GM23338 (cell line): ENCODE measurements around the gene PPCDC. TPM values are rescaled to one million over a fixed set of nuclear protein-coding genes. Genes with fewer than 3 reads are reported as not detected.

Source experiments
- ATAC-seq: fragments of 200-7000 bp; cut with Tn5 transposase; 3 replicates; pipeline ENCODE4 v1.9.1; 2020
- DNase-seq: peaks from one replicate; pipeline ENCODE4 v3.0.0-alpha.2; 2015; ENCODE audit warnings: low spot score
- H2AFZ ChIP-seq: fragments of 200-600 bp; sonication (generic); 2 replicates; pipeline ENCODE4 v1.8.0; 2016; ENCODE audit warnings: antibody characterized with exemption, mild to moderate bottlenecking, moderate library complexity
- H3F3A ChIP-seq: fragments of 200-600 bp; sonication (generic); replicated peaks from 2 replicates; pipeline ENCODE4 v1.8.0; 2017; ENCODE audit warnings: antibody characterized with exemption, mixed run types, low read depth
- H3K27ac ChIP-seq: fragments of 200-600 bp; sonication (generic); 2 replicates; pipeline ENCODE4 v1.6.1; 2016; ENCODE audit warnings: low read depth
- H3K27me3 ChIP-seq: fragments of 200-600 bp; sonication (generic); 2 replicates; pipeline ENCODE4 v1.8.0; 2016; ENCODE audit warnings: mild to moderate bottlenecking, mixed run types, moderate library complexity; ENCODE audit not compliant: insufficient read depth
- H3K36me3 ChIP-seq: fragments of 200-600 bp; sonication (generic); 2 replicates; pipeline ENCODE4 v1.8.0; 2016; ENCODE audit warnings: mild to moderate bottlenecking; ENCODE audit not compliant: insufficient read depth
- H3K4me1 ChIP-seq: fragments of 200-600 bp; sonication (generic); 2 replicates; pipeline ENCODE4 v1.8.0; 2016; ENCODE audit warnings: mild to moderate bottlenecking, moderate library complexity; ENCODE audit not compliant: insufficient read depth
- H3K4me2 ChIP-seq: fragments of 200-600 bp; sonication (generic); 2 replicates; pipeline ENCODE4 v1.7.1; 2017; ENCODE audit warnings: mixed run types
- H3K4me3 ChIP-seq: fragments of 200-600 bp; sonication (generic); 2 replicates; pipeline ENCODE4 v1.6.1; 2016; ENCODE audit warnings: mixed run types
- H3K79me2 ChIP-seq: fragments of 200-600 bp; sonication (generic); replicated peaks from 2 replicates; pipeline ENCODE4 v1.8.0; 2017; ENCODE audit warnings: mild to moderate bottlenecking; ENCODE audit not compliant: insufficient read depth
- H3K9me2 ChIP-seq: fragments of 200-600 bp; sonication (generic); 2 replicates; pipeline ENCODE4 v1.8.0; 2017; ENCODE audit not compliant: insufficient read depth
- H4K20me1 ChIP-seq: fragments of 200-600 bp; sonication (generic); replicated peaks from 2 replicates; pipeline ENCODE4 v1.8.0; 2017; ENCODE audit warnings: mild to moderate bottlenecking; ENCODE audit not compliant: insufficient read depth
- H3K27ac Mint-ChIP-seq: 2 replicates; pipeline ENCODE4 v1.8.0; 2020; ENCODE audit warnings: inconsistent platforms, mild to moderate bottlenecking, moderate library complexity, mixed read lengths
- H3K27me3 Mint-ChIP-seq: 3 replicates; pipeline ENCODE4 v1.8.0; 2022; ENCODE audit warnings: low read depth, mild to moderate bottlenecking, moderate library complexity, mixed read lengths, inconsistent platforms; ENCODE audit not compliant: insufficient read depth, poor library complexity
- H3K36me3 Mint-ChIP-seq: 3 replicates; pipeline ENCODE4 v1.8.0; 2021; ENCODE audit warnings: low read depth, mild to moderate bottlenecking, inconsistent platforms, moderate library complexity, mixed read lengths
- H3K4me1 Mint-ChIP-seq: 3 replicates; pipeline ENCODE4 v1.8.0; 2020; ENCODE audit warnings: mild to moderate bottlenecking, inconsistent platforms, mixed read lengths
- H3K4me3 Mint-ChIP-seq: 3 replicates; pipeline ENCODE4 v1.8.0; 2021; ENCODE audit warnings: moderate library complexity, mild to moderate bottlenecking, inconsistent platforms, mixed read lengths
- H3K9me3 Mint-ChIP-seq: 3 replicates; pipeline ENCODE4 v1.8.0; 2020; ENCODE audit warnings: moderate library complexity, mild to moderate bottlenecking, inconsistent platforms, mixed read lengths
- CTCF ChIP-seq, 2 experiments: fragments of 200-600 bp in 1 of 2; sonication (generic) in 1 of 2; conservative IDR thresholded peaks; 2 replicates each; pipeline versions ENCODE4 v1.5.1 to v1.6.1; 2016 to 2017; ENCODE audit warnings: antibody characterized with exemption in 2 of 2, low read depth in 2 of 2, mild to moderate bottlenecking in 2 of 2, moderate library complexity in 1 of 2
- STAT1 ChIP-seq: IDR thresholded peaks from one replicate; pipeline ENCODE4 v1.6.1; 2016; ENCODE audit warnings: antibody characterized with exemption; ENCODE audit not compliant: unreplicated experiment
- ZNF331 ChIP-seq: fragments of 250-450 bp; sonication (Bioruptor Pico); IDR thresholded peaks from 2 replicates; pipeline ENCODE4 v1.5.0; 2020; ENCODE audit warnings: low read depth, mild to moderate bottlenecking, moderate library complexity
- polyA plus RNA-seq: library from polyadenylated mRNA; unstranded; fragments of >200 nt; fragmentation: Nextera tagmentation; extraction: Ambion mirVana; gene quantifications from 2 replicates; pipeline ENCODE4 v1.2.1, GENCODE V29; 2016
- total RNA-seq: library from RNA; depleted of rRNA; stranded (reverse); fragments of >200 nt; shearing (Covaris generic); gene quantifications from 2 replicates; pipeline ENCODE4 v1.2.3, GENCODE V29; 2014

Gene PPCDC
- total and polyA plus RNA-seq, 2 experiments from 2014 or later: 17.8 to 40.2 TPM

DNA sequence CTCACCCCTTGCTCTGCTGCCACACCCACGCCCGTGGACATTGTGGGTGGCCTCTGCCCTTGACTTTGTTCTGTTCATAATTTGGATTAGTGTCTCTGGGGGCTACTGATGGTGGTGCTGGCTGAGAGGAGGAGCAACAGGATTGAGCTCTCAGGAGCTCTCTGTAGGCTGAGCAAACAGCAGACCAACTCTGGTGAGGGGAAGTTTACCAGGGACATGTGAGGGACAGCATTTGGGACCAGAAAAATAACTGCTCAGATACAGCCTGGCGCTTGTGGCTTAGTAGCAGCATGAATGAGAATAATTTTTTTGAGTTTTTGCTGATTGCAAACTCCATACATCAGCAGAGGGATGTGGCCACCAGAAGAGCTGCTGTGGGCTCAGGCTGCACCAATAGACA is 14.8 kb downstream of the PPCDC start (continued):
- TF ChIP-seq CTCF (conservative IDR thresholded peaks at IDR 0.05; ENCODE audit: low read depth in 2 of 2): no peak
- no peak for TF ChIP-seq ZNF331 (CRISPR knock-in tag)

DNA sequence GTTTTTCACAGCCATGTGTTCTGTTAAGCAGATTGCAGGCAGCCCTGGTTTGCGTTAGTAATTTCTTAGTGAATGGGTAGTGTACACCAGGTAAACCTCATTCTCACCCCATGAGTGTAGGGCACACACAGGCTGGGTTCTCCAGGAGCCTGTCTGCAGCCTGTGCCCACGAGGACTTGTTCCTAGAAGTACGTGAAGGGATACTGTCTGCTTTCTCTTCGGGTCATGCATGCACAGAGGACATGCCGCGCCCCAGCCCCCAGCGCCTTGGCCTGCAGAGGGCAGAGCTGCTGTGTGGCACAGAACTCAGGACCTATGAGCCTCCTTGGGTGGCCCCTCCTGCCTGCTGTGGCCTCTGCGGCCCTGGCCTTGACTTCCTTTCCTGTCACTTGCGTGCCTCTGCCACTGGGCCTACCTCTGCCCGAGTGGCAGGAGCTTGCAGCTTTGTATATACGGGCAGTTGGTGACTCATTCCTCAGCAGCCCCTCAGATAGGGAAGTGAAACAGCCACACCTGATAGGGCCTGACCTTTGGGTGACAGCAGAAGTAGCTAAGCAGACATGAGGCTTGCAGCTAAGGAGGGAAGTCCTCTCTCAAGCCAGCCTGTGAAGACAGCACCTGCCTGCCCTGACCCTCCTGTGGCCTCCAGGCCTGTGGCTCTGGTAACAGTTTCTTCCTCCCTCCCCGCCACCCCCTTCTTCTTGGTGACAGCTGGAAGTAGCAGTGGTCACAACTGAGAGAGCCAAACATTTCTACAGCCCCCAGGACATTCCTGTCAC is 19.5 kb downstream of the PPCDC start:
- Mint-ChIP-seq H3K27me3 (no peaks in the 10 kb centered on the region), H3K9me3 (no peaks in the 10 kb centered on the region), H3K36me3 (no peaks in the 10 kb centered on the region; the same call in 2 of the 3 replicates), H3K4me1 (peaks cover 23% of the 10 kb centered on the region), H3K4me3 (no peak overlapping the region), H3K27ac (no peak overlapping the region)
- Histone ChIP-seq H2AFZ (no peak overlapping the region), H3K4me1 (peaks cover 7% of the 10 kb centered on the region), H4K20me1 (no peaks in the 10 kb centered on the region; the same call in 1 of the 2 replicates), H3K9me2 (no peaks in the 10 kb centered on the region), H3K27me3 (no peaks in the 10 kb centered on the region), H3K4me2 (no peak overlapping the region), H3K4me3 (no peak overlapping the region), H3K79me2 (peaks cover 5% of the 10 kb centered on the region; the same call in 1 of the 2 replicates), H3K27ac (no peak overlapping the region), H3K36me3 (no peaks in the 10 kb centered on the region), H3F3A (no peaks in the 10 kb centered on the region)
- ATAC-seq (peak; percentile 88), DNase-seq (peak; percentile 70)
- peak; percentile 50 to 87 for TF ChIP-seq CTCF (conservative IDR thresholded peaks at IDR 0.05; ENCODE audit: low read depth in 2 of 2)
- TF ChIP-seq STAT1: no peak

DNA sequence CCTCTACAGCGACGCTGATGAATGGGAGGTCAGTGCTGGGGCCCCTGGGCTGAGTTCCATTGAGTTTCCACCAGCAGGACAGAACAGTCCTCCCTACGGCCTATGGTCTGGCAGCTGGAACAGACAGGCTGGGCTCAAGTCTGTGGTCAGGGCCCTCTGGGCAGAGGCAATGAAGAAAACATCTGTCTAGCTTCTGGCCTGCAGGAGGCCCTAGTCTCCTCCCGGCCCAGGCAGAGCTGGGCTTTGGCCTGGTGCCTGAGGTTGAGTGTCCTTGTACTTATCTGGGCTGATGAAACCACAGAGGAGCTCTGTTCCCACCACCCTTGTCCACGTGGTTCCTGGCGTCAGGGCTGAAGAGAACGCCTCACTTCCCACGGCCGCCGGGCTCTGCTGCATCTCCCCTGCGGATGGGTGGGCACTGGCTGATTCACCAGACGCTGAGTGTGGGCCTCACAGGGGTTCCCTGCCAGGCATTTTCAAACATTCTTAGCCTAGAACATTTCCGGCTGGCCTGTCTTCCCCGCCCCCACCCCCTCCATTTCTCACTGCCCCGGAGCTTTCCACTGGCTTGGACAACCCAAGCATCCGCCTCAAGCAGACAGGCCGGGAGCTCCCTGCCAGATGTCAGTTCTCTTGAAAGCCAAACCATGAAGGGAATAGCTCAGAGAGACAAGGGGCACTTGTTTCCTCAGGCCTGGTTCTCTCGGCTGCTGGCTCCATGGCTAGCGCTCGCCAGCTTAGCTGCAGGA is 20.3 kb downstream of the PPCDC start:
- no peak for ATAC-seq
- Histone ChIP-seq H2AFZ (no peak overlapping the region), H3K9me2 (no peaks in the 10 kb centered on the region), H4K20me1 (no peaks in the 10 kb centered on the region; the same call in 1 of the 2 replicates), H3K79me2 (peaks cover 4% of the 10 kb centered on the region; the same call in 1 of the 2 replicates), H3K36me3 (no peaks in the 10 kb centered on the region), H3F3A (no peaks in the 10 kb centered on the region), H3K27me3 (no peaks in the 10 kb centered on the region), H3K4me3 (no peak overlapping the region), H3K4me2 (no peak overlapping the region), H3K4me1 (peaks cover 7% of the 10 kb centered on the region), H3K27ac (no peak overlapping the region)
- Mint-ChIP-seq H3K4me1 (peaks cover 23% of the 10 kb centered on the region), H3K27me3 (no peaks in the 10 kb centered on the region), H3K4me3 (no peak overlapping the region), H3K27ac (no peak overlapping the region), H3K36me3 (no peaks in the 10 kb centered on the region; the same call in 2 of the 3 replicates), H3K9me3 (no peaks in the 10 kb centered on the region)
- DNase-seq: no peak
- peak in 1 of 2 experiments; percentile 13; a peak in 1 of 4 replicates for TF ChIP-seq CTCF (conservative IDR thresholded peaks at IDR 0.05; ENCODE audit: low read depth in 2 of 2)
